HG03108 (cell line): Measurements from ENCODE around the gene SDHC.

ENCODE experiments used
- ATAC-seq: cut with Tn5 transposase; IDR thresholded peaks from one replicate; pipeline ENCODE4 v1.9.1; 2021; ENCODE audit warnings: moderate library complexity; ENCODE audit not compliant: unreplicated experiment

SDHC gene

GRCh38 chr1:161314201-161314981, at the start of gene SDHC:
Gene SDHC, plus strand, starts transcription at chr1:161314381. Its CDS starts 25 bp downstream, at chr1:161314406.
- ATAC-seq: peak; percentile 94

- ATAC-seq: no peak
These were observed 48.9 kb upstream of the SDHC start for GRCh38 chr1:161265305-161265704.

DNA sequence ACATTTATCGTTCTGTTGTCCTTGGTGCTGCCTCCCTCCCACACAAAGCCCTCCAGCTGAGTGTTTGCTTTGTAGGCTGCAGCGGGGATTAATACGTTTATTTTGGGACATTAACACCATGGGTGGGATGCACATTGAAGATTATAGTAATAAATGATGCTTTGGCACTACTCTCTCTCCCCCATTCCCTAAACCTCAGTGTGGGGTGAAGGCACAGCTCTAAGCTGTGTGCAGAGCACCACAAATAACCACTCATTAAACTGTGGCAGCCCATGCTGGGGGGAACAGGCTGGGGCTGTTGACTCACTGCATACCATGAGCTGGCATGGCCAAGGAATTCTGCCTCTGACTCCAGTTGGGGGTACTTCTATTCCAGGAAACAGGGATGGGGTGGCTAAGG, 48.0 kb upstream of the SDHC start:
- no peak for ATAC-seq

- no peak for ATAC-seq
These were observed 47.3 kb upstream of the SDHC start for GRCh38 chr1:161266836-161267235.

DNA sequence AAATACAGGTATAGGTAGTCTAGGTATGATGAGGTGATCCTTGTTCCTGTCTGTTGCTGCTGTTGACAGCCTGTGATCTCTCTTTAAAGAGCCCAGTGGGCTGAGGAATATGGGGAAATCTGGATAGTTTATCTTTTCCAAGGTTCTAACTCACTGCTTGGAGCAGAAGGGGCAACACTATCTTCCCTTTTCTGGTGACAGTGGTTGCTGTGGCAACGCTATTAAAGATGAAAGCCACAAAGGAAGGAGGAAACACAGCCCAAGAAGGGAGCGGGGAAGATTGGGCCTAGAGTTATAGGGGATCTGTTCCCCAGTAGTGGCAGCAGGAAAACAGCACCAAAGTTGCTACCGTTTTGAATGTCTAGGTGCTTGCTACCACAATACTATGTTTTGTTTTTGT, 46.9 kb upstream of the SDHC start:
- no peak for ATAC-seq

DNA sequence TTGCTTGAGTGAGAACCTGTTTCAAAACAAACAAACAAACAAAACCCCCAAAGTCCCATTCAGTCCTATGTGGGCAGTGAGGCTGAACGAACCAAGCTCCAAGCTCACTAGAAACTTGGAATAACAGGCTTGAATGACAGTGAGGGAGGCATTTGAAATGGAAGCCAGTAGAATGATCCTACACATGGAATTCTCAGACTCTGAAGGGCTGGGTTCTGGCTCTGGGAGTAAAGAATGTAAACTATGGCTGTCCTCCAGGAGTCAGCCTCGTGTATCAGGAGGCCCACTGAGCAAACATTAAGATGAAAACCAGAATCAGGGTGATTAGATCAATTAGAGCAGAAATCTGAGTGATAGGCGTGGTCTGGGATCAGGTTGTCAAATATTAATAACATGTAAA, 40.8 kb upstream of the SDHC start:
- no peak for ATAC-seq

DNA sequence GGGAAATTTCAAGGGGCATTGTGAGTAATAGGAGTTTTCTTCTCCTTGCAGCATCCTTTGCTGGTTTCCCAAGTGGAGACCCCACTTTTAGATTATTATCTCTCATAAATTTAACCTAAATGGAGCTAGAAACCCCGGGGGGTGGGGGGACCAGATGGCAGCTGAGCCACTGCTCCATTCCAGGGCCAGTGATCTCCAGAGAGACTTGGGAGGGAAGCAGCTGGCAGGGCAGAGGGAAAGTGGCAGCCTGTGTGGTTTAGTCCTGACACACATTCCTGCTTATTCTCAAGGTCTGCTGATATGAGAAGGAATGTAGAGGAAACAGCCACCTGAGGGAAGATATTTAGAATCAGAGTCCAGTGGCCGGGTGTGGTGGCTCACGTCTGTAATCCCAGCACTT, 39.3 kb upstream of the SDHC start:
- ATAC-seq: no peak

GRCh38 chr1:161282991-161283390, 31.2 kb upstream of the SDHC start:
- no peak for ATAC-seq

- no peak for ATAC-seq
These were observed 29.1 kb upstream of the SDHC start for GRCh38 chr1:161285113-161285512.

GRCh38 chr1:161285521-161285920, 28.7 kb upstream of the SDHC start:
- no peak for ATAC-seq

- ATAC-seq: no peak
These were observed 26.6 kb upstream of the SDHC start for GRCh38 chr1:161287482-161288054.

DNA sequence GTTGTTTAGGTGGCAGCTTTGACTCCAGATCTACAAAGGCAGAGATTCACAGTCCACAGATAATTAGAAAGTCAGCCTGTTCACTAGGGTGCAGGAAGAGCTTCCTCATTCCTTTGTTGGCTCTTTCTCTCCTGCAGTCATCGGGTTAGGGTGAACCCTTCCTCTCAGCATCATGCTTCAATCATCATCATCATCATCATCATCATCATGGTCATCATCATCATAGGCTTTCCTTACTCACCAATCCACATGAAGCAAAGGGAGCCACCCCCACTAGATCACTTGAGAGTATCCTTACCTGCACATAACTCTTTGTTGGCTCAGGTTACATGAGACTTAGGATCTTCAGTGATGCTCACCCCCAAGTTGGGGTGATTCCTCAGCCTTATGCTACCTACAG, 23.4 kb upstream of the SDHC start:
- ATAC-seq: no peak

DNA sequence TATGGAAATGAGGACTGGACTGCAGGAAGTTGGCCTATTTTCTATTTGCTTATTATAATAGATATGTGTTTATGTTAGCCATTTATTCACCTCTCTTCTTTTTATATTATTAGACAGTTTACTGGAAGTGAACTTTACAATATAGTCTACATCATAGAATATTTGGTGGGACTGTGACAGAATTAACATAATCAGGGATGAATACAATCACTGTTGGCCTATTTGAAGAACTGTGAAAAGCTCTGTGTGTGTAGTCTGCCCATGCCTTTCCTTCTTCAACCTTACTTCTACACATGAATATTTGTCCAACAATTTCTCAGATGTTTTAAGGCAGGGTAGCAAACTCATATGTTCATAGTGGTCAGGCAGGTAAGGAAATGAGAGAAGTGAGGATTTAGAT, 16.8 kb upstream of the SDHC start:
- no peak for ATAC-seq

GRCh38 chr1:161298116-161298515, 16.1 kb upstream of the SDHC start:
- ATAC-seq: no peak

DNA sequence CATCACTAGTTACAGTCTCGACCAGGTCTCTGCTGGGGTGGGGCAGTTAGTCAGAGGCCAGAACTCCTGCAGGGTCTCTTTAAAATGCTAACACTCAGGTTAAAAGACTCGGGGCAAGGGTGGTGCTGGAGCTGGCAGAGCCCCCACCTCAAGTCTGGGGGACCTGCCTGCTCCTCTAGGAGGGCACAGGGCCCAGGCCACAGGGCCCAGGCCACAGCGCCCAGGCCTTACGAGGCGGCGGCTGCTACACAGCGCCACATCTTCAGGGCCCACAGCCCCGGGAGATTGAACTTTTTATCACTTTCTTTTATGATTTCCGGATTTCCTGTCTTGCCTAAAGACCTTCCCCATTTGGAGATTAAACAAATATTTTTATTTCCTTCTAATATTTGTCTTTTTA, 14.8 kb upstream of the SDHC start:
- ATAC-seq: no peak

DNA sequence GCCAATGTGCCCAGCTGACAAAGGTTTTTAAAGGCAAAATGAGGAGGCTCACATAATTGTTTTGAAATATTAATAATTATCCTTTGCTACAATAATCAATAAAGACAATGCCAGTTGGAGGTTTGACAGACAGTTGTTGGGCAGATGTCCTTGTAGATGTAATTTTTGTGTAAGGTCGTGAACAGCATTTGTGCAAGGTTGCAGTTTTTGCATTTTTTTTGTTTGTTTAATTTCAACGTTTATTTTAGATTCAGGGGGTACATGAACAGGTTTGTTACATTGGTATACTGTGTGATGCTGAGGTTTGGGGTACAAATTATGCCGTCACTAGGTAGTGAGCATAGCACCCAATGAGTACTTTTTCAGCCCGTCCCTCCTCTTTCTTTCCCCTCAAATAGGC, 13.7 kb upstream of the SDHC start:
- no peak for ATAC-seq

DNA sequence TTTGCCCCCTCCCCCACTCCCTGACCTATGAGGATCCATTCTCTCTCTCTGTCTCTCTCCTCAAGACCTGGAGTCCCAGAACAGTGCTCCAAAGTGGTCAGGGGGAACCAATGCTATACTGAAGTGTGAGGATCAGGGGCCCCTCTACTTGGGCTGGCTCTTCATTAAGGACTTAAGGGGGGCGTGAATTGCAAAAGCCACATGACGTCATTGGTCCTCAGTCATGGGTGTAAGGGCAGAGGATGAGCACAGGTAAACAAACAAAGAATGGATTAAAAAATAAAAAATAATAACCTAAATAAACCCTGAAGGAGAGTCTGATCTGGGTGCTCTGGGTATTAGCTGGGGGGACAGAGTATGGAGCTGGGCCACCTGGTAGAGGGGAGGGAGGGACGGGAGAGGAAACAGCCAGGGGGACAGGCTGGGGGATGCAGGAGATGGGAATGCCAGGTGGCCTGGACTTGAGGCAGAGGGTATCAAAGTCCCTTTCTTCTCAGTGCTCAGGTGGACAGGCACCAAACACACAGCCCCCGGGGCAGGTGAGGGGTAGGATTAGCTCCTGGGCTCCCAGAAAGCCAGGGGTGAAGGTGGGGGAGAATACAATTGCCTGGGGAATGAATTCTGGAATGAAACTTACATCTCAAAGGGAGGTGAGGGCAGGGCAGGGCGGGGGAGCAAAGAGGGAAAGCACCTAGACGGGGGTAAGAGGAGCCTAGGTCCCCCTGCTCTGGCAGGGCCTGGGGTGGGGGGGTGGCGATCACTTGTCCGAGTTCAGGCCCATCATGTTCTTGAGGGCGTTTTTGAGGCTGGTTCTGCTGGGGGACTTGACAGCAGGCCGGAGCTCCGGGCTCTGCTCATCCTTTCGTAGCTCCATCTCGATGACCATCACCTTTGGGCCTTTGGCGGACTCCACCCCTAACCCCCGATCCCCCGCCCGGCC, 9.0 kb upstream of the SDHC start:
- no peak for ATAC-seq

DNA sequence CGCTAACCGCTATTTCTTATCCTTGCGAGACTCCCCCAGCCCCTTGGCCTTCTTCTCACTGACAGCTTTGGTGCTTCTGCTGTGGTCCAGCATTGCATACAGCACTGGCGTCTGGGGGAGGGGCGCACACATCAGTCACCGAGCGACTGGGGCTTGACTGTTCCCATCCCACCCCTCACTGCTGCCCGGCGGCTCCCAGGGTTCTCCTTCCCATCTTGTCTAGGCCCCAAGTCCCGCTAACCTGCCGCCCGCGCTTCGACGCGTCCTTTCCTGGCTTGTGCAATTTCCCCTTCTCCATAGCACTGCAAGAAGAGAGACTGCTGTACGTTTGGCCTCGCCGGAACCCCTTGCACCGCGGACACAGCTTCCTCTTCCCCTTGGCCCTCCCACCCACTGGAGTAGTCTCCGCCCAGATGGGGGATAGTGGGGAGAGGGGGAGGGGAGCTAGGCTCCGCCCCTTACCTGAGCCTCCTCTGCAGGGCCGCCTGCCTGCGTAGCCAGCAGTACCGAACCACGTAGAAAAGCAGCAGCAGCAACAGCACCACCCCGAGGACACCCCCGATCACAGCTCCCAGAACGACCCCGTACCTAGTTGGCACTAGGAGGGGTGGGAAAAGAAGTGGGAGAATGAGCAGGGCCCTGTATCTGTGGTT, 8.2 kb upstream of the SDHC start:
- ATAC-seq: peak; percentile 65

DNA sequence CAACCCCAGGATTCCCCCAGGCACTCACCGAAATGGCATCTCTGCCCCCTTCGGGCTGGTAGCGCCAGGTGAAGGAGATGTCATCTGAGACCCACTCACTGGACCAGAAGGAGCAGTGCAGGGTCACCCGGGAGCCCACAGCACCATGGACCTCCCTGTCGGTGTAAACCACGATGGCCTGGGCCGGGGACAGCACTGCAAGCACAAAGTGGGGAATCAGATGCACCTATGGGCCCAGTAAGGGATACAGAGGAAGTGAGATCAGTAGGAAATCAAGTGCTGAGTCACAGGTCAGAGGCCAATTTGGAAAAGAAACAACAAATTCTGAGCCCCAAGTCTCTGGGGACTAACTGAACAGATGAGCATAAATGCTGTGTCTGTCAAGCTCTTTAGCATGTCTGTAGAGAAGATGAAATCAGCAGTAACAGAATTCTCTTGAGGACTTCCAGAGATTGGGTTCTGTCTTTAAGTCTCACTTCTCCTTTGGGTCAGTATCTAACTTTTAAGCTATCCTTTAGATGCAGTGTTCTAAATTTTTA, 6.9 kb upstream of the SDHC start:
- no peak for ATAC-seq

GRCh38 chr1:161307892-161308638, 6.1 kb upstream of the SDHC start:
- ATAC-seq: no peak
